Uterus (tissue), 4 donors: ENCODE results near the gene SATB2. TPM values are rescaled to one million over a fixed set of nuclear protein-coding genes. Genes with fewer than 3 reads are reported as not detected.

Experiments
- DNase-seq, 2 donors: peaks; one replicate each; pipeline ENCODE4 v3.0.0-alpha.2; 2019 to 2020
- H3K27ac ChIP-seq, 2 donors: fragments of 200-600 bp; sonication (generic); 1 replicate in 1 of 2; 2 replicates in 1 of 2; pipeline ENCODE4 v1.5.1; 2016 to 2018
- H3K27me3 ChIP-seq, 2 donors: fragments of 200-600 bp; sonication (generic); one replicate each; pipeline ENCODE4 v1.5.1; 2018 to 2019; ENCODE audit warnings: control low read depth in 1 of 2
- H3K36me3 ChIP-seq, 2 donors: fragments of 200-600 bp; sonication (generic); one replicate each; pipeline ENCODE4 v1.5.1; 2019; ENCODE audit warnings: control low read depth in 1 of 2
- H3K4me1 ChIP-seq, 2 donors: fragments of 200-600 bp; sonication (generic); one replicate each; pipeline ENCODE4 v1.5.1; 2018 to 2019; ENCODE audit warnings: control low read depth in 1 of 2
- H3K4me3 ChIP-seq, 2 donors: fragments of 200-600 bp; sonication (generic); 1 replicate in 1 of 2; 2 replicates in 1 of 2; pipeline ENCODE4 v1.5.1; 2018 to 2019; ENCODE audit warnings: mild to moderate bottlenecking in 1 of 2
- H3K9me3 ChIP-seq, 2 donors: fragments of 200-600 bp; sonication (generic); one replicate each; pipeline ENCODE4 v1.5.1; 2019; ENCODE audit warnings: control low read depth in 1 of 2
- POLR2A ChIP-seq, 2 donors: fragments of 450-650 bp; IDR thresholded peaks; one replicate each; pipeline ENCODE4 v1.6.1; 2016; ENCODE audit warnings: antibody characterized with exemption in 2 of 2, mild to moderate bottlenecking in 1 of 2, moderate library complexity in 1 of 2
- intact Hi-C: fragments of 100-400 bp; cut with DNase I; formaldehyde crosslinking; loops from one replicate; pipeline ENCODE4 v1.15.1; 2023; ENCODE audit warnings: low total_unique reads
- total RNA-seq, 4 donors: library from RNA; depleted of rRNA in 3 of 4; stranded (reverse); fragments of >200 nt in 3 of 4; gene quantifications; one replicate each; pipeline versions ENCODE4 v1.1.0 to v1.2.4, GENCODE V29; 2014 to 2023
- TF ChIP-seq, protein P1 (sequence below), 4 experiments: fragments of 200-600 bp in 2 of 4; fragments of 450-650 bp in 2 of 4; sonication (generic) in 2 of 4; IDR thresholded peaks; one replicate each; pipeline ENCODE4 v1.5.1; 2016 to 2019; ENCODE audit warnings: antibody characterized with exemption in 4 of 4, mild to moderate bottlenecking in 2 of 4, moderate library complexity in 1 of 4
- donor health status: DM: yes; HTN: yes; CAD: no.

The SATB2 gene
- total RNA-seq, 4 donors from 2014 or later, result 1.0 to 8.8 (median 5.0) TPM

DNA sequence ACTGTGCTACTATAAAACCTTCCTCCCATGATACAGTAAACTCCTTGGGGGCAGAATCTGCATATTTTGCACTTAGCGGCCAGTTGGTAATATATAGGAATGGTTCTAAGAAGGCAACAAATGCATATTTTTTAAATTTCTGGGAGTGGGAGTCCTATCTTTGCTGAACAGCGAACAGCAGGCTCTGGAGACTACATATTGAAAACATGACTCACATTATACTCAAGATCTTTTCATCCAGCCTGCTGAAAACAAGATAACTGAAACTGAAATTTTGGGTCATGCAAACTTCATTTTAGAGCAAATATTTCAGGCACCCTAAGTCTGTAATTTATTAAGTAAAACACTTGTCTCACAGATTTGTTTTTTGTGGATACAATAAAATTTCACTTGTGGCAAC, 122.2 kb downstream of the SATB2 start:
- H3K36me3 ChIP-seq, result no peaks in the 10 kb centered on the region
- no peak for DNase-seq
- H3K27me3 ChIP-seq, result no peaks in the 10 kb centered on the region
- H3K9me3 ChIP-seq, result no peaks in the 10 kb centered on the region
- intact Hi-C loops, result no loop called here
- H3K4me3 ChIP-seq, result no peak overlapping the region
- no peak overlapping the region for H3K27ac ChIP-seq
- no peaks in the 10 kb centered on the region for H3K4me1 ChIP-seq
- TF ChIP-seq, protein P1, sequence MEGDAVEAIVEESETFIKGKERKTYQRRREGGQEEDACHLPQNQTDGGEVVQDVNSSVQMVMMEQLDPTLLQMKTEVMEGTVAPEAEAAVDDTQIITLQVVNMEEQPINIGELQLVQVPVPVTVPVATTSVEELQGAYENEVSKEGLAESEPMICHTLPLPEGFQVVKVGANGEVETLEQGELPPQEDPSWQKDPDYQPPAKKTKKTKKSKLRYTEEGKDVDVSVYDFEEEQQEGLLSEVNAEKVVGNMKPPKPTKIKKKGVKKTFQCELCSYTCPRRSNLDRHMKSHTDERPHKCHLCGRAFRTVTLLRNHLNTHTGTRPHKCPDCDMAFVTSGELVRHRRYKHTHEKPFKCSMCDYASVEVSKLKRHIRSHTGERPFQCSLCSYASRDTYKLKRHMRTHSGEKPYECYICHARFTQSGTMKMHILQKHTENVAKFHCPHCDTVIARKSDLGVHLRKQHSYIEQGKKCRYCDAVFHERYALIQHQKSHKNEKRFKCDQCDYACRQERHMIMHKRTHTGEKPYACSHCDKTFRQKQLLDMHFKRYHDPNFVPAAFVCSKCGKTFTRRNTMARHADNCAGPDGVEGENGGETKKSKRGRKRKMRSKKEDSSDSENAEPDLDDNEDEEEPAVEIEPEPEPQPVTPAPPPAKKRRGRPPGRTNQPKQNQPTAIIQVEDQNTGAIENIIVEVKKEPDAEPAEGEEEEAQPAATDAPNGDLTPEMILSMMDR (IDR thresholded peaks at IDR 0.05), result no peak
- no peak for TF ChIP-seq POLR2A (IDR thresholded peaks at IDR 0.05)

DNA sequence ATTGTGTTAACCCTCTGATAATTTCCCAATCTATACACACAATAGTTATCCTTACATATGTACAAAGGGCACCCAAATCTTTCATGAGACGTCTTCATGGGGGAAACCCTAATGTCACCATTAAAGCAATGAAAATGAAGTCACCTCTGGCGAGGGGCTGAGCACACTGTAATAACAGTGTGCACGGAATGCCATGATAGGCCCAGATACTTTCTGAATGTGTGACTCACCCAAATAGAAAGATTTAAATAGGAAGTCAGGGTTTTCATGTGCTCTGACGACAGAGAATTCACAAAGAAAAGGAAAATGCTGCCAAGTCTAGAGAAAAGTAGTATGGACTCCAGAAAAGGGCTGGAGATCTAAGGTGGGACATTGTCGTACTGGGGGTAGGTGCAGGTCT, 128.3 kb downstream of the SATB2 start:
- Histone ChIP-seq H3K27me3 (no peaks in the 10 kb centered on the region), H3K4me3 (no peak overlapping the region), H3K36me3 (no peaks in the 10 kb centered on the region), H3K9me3 (no peaks in the 10 kb centered on the region), H3K4me1 (no peaks in the 10 kb centered on the region), H3K27ac (no peak overlapping the region)
- intact Hi-C loops, result no loop called here
- no peak for DNase-seq
- no peak for TF ChIP-seq POLR2A (IDR thresholded peaks at IDR 0.05)
- TF ChIP-seq, protein P1 (IDR thresholded peaks at IDR 0.05), result no peak

DNA sequence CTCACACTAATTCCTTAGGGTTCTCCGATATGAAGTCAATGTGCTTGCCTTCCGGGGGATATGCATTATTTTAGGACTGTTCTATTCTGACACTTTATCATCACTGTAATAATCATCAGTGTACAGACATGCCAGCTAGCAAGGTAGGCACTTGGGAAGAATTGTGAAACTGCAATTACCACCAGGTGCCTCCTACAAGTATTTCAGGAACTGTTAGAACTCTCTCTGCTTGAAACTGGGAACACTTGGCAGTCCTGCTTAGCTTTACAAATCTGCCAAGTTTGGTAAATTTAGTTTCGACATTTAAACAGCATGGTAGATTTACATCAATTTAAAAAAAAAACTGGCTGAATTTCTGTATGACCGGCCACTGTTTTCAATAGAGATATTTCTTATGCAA, 128.7 kb downstream of the SATB2 start:
- Histone ChIP-seq H3K27me3 (no peaks in the 10 kb centered on the region), H3K9me3 (no peaks in the 10 kb centered on the region), H3K4me1 (no peaks in the 10 kb centered on the region), H3K4me3 (no peak overlapping the region), H3K36me3 (no peaks in the 10 kb centered on the region), H3K27ac (no peak overlapping the region)
- no peak for DNase-seq
- intact Hi-C loops, result no loop called here
- TF ChIP-seq POLR2A (IDR thresholded peaks at IDR 0.05), result no peak
- TF ChIP-seq, protein P1 (IDR thresholded peaks at IDR 0.05), result no peak

DNA sequence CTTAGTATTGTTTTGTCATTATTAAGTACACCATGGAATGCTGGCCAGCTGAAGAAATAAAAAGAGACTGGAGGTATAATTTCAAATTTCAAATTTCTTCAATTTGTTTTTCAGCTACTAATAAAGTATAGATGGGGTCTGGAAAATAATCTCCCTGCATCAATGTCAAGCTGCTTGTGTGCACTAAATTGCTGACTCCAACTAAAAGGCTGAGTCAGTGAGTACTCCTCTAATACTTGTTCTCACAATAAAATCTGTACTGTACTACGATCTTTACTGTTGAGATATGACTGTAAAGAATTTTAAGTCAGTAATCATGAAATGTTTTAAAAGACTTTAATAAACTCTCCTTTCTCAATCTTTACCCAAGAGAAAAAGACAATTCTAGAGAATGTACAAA, 131.9 kb downstream of the SATB2 start:
- no peak overlapping the region for H3K27ac ChIP-seq
- DNase-seq, result no peak
- no peaks in the 10 kb centered on the region for H3K4me1 ChIP-seq
- intact Hi-C loops, result no loop called here
- no peaks in the 10 kb centered on the region for H3K9me3 ChIP-seq
- no peak for TF ChIP-seq POLR2A (IDR thresholded peaks at IDR 0.05)
- TF ChIP-seq, protein P1 (IDR thresholded peaks at IDR 0.05), result no peak
- no peaks in the 10 kb centered on the region for H3K36me3 ChIP-seq
- H3K4me3 ChIP-seq, result no peak overlapping the region
- H3K27me3 ChIP-seq, result no peaks in the 10 kb centered on the region

DNA sequence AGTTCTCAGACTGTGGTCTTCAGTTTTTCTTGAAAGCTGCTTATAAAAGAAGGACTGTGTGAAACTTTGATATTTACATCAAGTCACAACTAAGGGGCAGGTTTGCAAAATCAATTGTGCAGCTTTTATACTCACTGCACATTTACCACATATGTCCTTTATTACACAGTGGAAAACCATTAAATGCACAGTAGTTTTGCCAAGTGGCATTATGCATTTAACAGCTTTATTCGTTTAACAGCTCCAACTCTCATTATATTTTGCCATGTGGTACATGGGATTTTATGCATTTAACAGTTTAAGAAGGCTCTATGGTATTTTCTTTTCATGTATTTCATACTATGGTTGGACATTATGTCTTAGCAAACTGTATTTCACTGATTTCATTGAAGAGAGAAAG, 135.6 kb downstream of the SATB2 start:
- Histone ChIP-seq H3K4me3 (no peak overlapping the region), H3K4me1 (no peaks in the 10 kb centered on the region), H3K27ac (no peak overlapping the region), H3K9me3 (no peaks in the 10 kb centered on the region), H3K36me3 (no peaks in the 10 kb centered on the region), H3K27me3 (no peaks in the 10 kb centered on the region)
- no peak for DNase-seq
- intact Hi-C loops, result no loop called here
- TF ChIP-seq, protein P1 (IDR thresholded peaks at IDR 0.05), result no peak
- no peak for TF ChIP-seq POLR2A (IDR thresholded peaks at IDR 0.05)
